GM21381 (cell line): Measurements from ENCODE around the gene IMMP1L.

Experiments used
- ATAC-seq: cut with Tn5 transposase; IDR thresholded peaks from one replicate; pipeline ENCODE4 v1.9.1; 2021; ENCODE audit warnings: mild to moderate bottlenecking, moderate library complexity; ENCODE audit not compliant: unreplicated experiment

Gene IMMP1L

GRCh38 chr11:31477528-31478222 is 31.7 kb downstream of the IMMP1L start:
- ATAC-seq: no peak

GRCh38 chr11:31474083-31474482 is 35.3 kb downstream of the IMMP1L start:
- no peak for ATAC-seq

- no peak for ATAC-seq
Observed at GRCh38 chr11:31464436-31464835, 45.0 kb downstream of the IMMP1L start.

- ATAC-seq: no peak
Observed at GRCh38 chr11:31455177-31455576, 54.2 kb downstream of the IMMP1L start.

- ATAC-seq: no peak
Observed at GRCh38 chr11:31450841-31451240, 58.6 kb downstream of the IMMP1L start.

GRCh38 chr11:31449040-31449439 is 60.4 kb downstream of the IMMP1L start:
- ATAC-seq: no peak

- no peak for ATAC-seq
Observed at GRCh38 chr11:31445621-31446020, 63.8 kb downstream of the IMMP1L start.

- ATAC-seq: no peak
Observed at GRCh38 chr11:31443802-31444201, 65.6 kb downstream of the IMMP1L start.

GRCh38 chr11:31442086-31442485 is 67.3 kb downstream of the IMMP1L start:
- no peak for ATAC-seq

- ATAC-seq: no peak
Observed at GRCh38 chr11:31441296-31441695, 68.1 kb downstream of the IMMP1L start.

GRCh38 chr11:31437742-31438435 is 71.5 kb downstream of the IMMP1L start:
- ATAC-seq: no peak

GRCh38 chr11:31433851-31434250 is 75.6 kb downstream of the IMMP1L start:
- ATAC-seq: no peak

GRCh38 chr11:31424652-31425051 is 84.8 kb downstream of the IMMP1L start:
- no peak for ATAC-seq

GRCh38 chr11:31422703-31423102 is 86.7 kb downstream of the IMMP1L start:
- no peak for ATAC-seq

- ATAC-seq: no peak
Observed at GRCh38 chr11:31421820-31422219, 87.6 kb downstream of the IMMP1L start.

GRCh38 chr11:31419669-31420068 is 89.8 kb downstream of the IMMP1L start:
- ATAC-seq: no peak

- ATAC-seq: no peak
Observed at GRCh38 chr11:31419138-31419537, 90.3 kb downstream of the IMMP1L start.

GRCh38 chr11:31417816-31418215 is 91.6 kb downstream of the IMMP1L start:
- ATAC-seq: no peak

GRCh38 chr11:31417357-31417756 is 92.1 kb downstream of the IMMP1L start:
- no peak for ATAC-seq

GRCh38 chr11:31415435-31415834 is 94.0 kb downstream of the IMMP1L start:
- ATAC-seq: no peak

GRCh38 chr11:31414338-31414737 is 95.1 kb downstream of the IMMP1L start:
- ATAC-seq: no peak

- ATAC-seq: no peak
Observed at GRCh38 chr11:31412946-31413345, 96.5 kb downstream of the IMMP1L start.

GRCh38 chr11:31408201-31408600 is 101.2 kb downstream of the IMMP1L start:
- no peak for ATAC-seq
